ENCODE measurements around the gene PCBP2.

The PCBP2 gene

DNA sequence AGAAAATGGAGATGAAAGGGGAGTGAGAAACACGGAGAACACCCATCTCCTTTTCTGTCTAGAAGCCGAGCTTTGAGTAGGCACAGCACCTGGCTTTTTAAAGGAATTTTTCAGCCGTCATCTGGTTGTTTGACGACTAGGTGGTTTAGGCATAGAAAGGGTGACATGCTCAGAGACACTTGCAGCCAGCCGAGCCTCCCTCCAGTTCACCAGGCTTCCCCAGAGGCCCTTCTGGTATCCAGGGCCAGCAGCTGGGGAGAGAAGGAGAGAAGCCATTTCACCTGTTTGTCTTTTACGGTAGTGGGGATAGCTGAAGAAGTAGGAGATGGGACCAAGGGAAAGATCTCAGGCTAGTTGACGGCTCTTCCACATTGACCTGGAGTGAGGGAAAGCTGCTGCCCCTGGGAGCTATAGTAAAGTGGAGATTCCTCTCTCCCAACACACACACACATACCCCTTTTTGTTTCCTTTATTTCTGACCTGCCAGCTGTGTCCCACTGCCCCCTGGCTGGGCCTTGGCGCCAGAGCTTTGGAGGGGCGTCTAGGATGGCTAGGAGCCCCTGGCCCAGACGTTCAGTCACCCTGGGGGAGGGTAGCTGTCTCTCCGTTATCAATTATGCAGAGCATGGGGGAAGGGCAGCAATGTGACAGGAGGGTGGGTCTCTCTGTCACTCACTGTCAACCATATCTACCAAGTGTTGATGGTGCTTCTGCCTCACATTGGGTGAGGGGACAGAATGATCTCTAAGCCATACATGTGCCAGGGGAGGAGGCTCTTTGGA, 41.9 kb downstream of the PCBP2 start:
- DNase-seq (ENCODE audit: low read depth), result no peak

DNA sequence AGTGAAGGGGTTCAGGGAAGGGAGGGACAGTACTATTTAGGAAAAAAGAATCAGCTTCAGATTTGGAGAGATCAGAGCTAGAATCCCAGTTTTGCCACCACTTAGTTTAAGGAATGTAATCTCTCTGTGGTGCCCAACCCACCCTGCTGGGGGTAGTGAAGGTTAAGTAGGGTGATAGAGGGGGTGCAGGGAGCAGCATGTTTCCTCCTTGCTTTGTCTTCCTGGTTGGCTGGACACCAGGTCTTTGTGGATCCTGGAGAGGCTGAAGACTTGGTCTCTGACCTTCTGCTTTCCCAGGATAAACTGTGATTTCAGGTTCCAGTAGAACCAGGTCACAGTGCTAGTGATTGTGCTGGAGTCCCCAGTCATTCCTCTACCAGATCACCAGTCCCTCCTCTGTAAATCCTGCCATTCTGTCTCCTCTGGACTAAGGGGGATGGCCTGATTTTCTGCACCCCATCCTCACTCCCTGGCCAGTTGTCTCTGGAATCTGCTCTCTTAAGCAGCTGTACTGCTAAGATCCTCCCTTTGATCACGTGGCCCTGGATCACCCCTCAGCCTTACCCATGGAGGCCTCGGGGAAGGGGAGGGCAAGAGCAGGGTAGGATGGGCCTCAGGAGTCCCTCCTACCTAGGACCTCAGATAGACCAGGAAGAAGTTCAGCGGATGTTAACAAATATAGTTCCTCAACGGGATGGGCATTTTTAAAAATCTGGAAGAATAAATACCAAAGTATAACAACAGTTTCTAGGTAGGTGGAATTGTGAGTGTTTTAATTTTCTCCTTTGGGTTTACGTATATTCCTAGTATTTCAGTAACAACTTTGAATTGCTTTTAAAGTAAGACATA, 44.2 kb downstream of the PCBP2 start:
- peak; percentile 65 for DNase-seq (ENCODE audit: low read depth)

DNA sequence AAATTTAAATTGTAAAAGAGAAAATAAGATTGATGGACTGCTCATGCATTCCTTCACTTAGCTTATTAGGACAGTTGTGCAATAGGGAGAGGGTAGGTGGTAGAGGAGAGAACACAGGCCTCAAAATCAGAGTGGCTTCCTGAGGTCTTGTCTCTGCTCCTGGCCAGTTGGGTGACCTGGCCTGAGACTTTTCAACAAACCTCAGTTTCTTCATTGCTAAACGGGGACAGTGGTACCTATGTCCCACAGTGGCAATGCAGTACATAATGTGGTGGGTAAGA, 44.8 kb downstream of the PCBP2 start:
- DNase-seq (ENCODE audit: low read depth), result no peak

DNA sequence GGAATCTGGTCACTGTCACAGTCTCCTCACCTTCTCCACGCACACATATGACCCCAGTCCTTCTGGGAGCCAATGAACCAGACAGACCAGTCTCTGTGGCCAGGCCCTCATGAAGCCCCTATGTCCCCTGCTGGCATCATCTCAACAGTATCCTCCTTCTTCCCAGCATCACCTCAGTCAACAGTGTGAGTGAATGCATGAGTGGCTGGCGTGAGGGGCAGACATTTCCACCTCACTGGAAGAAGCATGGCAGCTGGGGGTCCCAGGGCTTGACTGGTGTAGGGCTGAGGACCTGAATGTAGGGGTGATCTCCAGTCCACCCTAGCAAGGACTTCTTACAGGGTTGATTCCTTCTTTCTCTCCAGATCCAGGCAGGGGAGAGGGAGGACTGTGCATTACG, 45.6 kb downstream of the PCBP2 start:
- DNase-seq (ENCODE audit: low read depth), result no peak

DNA sequence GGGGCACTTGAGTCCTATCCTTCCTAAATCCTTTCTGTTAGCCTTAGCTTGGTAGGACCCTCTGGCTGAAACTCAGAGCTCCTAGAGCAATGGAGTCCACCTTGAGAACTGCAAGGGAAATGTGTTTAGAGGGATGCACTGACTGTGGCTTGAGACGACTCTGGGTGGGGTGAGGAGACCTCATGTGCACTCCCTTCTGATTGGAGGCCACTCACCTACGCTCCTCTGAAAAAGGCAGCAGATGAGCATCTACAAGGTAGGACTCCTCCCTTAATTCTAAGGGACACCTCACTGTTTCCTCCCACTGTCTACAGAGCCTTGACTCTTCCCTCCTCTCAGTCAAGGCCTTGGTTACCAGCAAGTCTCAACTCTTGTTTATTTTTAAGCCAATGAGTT, 46.3 kb downstream of the PCBP2 start:
- DNase-seq (ENCODE audit: low read depth), result no peak

DNA sequence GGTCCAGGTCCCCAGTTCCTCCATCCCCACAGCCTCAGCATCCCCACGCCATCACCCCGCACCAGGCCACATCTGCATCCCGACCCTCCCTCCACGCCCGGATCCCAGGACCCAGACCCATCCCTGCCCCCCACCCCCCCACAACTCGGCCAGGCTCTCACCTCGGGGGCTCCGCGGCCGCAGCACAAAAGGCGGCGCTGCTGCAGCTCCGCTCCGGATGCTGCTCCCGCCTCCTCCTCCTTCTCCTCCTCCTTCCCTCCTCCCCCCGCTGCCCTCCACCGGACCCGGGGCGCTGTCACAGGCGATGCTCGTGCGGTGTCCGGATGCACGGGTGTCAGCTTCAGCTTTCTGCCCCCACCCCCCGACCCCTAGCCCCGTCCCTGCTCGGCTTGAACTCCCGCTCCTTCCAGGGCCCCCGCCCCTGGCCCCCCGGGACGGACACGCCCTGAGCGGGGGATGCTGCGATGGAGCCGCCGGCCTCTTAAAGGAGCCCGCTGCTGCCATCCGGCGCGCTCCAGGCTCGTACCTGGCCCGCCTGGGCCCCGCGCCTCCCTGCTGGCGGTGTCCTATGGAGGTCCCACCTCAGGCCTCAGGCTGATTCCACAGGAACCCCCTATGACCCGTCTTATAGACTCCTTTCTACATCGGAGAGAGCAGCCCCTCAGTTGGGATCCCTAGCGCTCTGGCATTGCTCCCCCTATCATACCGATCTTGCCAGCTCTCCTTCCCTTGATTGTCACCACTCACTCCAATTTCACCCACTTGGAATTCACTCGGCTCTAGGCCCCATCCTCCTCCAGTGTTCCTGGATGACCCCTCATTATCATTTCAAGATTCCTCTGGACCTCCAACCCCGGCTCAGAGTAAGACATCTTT, 47.6 kb downstream of the PCBP2 start, which contains the start of gene MAP3K12:
TSS of gene MAP3K12 (minus strand) at position 193 of the 876 bp plus-strand sequence. CDS start 12,067 bp downstream, outside the sequence.
- DNase-seq (ENCODE audit: low read depth), result no peak

DNA sequence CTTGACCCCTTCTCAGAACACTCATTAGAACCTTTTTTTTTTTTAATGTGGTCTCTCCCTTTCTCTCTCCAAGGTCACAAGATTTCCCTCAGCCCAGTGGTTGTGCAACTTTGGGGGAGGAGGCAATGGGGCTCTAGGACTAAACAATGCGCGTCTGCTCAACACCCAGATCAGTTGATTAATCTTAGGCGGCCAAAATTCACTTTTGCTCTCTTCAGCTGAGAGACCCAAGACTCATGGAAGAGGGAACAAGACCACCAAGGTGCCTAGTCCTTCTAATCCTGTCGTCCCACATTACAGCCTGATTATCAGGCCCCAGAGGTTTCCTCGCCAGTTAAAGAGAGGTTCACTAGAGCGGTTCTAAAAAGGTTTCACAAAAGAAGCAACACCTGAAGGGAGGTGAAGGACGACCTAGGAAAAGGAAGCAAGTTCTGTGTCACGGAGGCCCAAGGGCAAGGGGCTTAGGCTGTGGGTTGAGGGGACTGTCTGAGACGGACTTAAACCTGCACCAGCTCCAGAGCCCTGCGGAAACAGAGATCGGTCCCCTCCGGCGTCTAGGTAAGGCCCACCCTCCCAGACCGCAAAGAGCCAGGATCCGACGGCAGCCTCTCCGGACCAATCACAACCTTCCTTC, 48.4 kb downstream of the PCBP2 start:
- DNase-seq (ENCODE audit: low read depth), result no peak

DNA sequence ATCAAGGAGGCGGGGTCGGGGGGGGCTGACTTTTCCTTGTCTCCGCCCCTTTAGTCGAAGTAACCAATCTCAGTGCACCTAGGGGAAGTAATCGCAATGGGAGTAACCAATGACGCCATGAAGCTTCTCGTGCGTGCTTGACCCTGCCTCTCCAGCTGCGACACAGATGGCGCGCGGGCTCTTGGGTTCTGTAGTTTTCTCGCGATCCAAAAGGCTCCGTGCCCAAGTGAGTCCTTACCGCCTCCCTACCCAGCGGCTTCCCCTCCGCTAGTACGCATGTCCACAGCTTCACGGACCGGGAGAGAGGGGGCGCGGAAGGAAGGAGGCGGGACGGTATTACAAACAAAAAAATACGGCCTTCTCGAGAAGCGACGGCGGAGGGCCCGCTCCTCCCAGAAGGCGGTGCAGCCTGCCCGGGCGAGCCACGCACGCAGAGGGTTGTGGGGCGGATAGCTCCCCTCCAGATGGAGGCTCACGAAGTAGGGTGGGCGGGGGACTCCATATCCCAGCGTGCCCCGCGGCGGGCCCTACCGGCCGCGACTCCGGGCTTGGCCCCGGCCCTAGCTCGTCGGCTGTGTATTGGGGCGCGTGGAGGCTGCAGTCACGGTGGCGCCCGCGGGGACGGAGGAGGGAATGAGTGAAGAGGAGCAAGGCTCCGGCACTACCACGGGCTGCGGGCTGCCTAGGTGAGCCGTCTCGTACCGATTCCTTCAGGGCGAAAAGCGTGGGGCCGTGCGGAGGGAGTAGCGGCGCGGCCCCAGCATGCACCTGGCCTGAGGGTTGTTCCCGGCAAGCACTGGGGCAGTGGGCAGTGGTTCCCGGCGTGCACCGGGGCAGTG, 49.1 kb downstream of the PCBP2 start, which contains the start of gene TARBP2:
TSS of gene TARBP2 (plus strand) at position 508 of the 839 bp plus-strand sequence. CDS start at position 634, 126 bp downstream.
- peak; percentile 98 for DNase-seq (ENCODE audit: low read depth)

DNA sequence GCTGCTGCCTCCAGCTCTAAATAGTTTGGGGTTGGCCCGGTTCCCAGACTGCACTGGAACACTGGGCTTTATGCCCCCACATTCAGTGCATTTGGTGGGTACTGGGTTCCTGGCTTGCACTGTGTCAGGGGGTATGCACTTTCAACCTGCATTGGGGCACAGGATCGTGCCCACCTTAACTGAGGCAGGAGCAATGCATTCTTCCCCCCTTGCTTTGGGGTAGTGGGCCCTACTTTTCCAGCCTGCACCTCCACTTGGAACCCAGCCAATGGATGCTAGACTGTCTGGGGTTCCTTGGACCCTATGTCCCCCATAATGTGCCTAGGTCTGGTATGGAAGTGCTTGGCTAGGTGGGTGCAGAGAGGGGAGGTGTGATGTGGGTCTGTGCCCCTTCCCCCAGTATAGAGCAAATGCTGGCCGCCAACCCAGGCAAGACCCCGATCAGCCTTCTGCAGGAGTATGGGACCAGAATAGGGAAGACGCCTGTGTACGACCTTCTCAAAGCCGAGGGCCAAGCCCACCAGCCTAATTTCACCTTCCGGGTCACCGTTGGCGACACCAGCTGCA, 49.8 kb downstream of the PCBP2 start:
- DNase-seq (ENCODE audit: low read depth), result no peak

DNA sequence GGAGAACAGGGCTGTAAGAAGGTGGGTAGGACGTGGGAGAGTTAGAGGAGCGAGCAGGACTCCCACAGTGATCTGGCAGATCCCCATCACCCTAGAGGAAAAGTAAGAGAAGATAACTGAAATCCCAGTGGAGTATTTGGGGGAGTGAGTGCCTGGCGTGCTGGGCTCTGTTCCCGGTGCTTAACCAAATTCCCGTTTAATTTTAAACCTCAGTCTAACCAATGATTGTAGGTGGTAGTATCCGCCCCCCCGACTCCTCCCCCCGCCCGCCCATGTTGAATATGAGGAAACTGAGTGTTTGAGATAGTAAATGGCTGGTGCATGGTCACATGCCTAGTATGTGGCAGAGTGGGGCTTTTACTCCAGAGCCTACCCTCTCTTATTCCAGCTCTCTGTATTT, 50.4 kb downstream of the PCBP2 start:
- no peak for DNase-seq (ENCODE audit: low read depth)

DNA sequence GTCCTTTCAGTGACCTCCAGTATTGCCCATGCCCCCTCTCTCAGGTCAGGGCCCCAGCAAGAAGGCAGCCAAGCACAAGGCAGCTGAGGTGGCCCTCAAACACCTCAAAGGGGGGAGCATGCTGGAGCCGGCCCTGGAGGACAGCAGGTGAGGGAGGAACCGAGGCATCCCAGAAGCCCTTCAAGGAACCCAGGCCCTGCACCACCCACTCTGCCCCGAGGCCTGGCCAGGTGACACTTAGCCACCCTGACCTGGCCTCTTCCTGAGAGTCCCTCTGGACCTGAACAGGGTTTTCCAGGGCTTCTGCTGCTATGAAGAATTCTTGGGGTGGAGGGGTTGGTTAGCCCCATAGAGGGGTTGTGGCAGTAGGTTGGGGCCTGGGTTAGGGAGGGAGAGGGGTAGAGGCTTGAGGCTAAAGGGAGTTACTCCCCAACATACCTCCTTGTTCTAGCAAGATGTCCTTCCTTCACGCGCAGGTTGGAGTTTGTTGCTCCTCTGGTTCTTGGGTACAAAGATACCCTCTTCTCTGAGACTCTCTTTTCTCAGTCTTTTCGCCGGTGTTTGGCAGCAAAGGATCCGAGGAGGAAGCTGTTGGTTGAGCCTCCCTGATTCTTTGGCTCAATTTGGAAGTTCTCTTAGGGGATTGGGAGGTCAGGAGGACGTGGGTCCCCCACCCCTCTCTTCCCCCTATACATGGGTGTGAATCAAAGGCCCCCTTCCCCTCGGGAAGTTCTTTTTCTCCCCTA, 51.3 kb downstream of the PCBP2 start:
- DNase-seq (ENCODE audit: low read depth), result no peak

DNA sequence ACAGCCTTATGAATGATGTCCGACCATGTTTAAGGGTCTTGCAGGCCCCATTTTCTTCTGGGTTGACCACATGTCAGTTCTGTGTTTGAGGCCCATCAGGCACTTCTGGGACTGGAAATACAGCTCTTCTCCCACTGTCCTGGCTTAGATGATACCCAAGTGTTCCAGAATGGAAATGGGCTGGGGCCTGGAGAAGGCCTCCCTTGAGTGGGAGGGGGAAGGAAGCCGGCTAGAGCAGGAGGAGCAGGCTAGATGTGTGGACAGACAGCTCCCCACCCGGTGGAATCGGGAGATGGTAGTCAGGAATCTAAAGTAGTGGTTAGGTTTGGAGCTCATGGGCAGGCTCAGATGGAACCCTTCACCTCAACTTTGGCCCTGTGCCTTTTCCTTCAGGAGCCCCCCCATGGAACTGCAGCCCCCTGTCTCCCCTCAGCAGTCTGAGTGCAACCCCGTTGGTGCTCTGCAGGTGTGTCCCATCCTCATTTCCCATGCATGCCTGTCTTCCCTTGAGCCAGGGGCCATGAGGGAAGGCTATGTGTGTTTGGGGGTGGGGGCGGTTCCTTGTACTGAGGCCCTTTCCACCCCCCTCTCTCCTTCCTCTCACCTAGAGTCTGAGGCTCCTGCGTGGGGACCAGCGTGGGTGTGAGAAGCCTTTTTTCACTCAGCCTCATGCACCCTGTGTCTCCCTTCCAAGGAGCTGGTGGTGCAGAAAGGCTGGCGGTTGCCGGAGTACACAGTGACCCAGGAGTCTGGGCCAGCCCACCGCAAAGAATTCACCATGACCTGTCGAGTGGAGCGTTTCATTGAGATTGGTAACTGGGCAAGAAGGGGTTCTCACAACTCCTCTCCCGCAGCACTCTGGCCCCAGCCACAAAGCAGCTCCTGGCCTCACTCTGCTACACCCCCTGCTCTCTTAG, 52.4 kb downstream of the PCBP2 start:
- no peak for DNase-seq (ENCODE audit: low read depth)

DNA sequence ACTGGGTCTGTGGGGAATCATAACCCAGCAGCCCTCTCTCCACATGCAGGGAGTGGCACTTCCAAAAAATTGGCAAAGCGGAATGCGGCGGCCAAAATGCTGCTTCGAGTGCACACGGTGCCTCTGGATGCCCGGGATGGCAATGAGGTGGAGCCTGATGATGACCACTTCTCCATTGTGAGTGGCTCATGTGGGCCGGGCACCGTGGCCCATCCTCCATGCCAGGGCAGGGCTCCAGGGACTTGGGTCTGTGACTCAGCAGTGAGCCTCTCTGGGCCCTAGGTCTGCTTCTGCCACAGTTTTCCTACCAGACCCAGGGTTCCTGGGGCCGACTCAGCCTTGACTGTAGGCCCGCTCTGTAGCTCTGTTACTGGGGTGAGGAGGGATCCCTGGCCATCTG, 53.2 kb downstream of the PCBP2 start:
- no peak for DNase-seq (ENCODE audit: low read depth)

DNA sequence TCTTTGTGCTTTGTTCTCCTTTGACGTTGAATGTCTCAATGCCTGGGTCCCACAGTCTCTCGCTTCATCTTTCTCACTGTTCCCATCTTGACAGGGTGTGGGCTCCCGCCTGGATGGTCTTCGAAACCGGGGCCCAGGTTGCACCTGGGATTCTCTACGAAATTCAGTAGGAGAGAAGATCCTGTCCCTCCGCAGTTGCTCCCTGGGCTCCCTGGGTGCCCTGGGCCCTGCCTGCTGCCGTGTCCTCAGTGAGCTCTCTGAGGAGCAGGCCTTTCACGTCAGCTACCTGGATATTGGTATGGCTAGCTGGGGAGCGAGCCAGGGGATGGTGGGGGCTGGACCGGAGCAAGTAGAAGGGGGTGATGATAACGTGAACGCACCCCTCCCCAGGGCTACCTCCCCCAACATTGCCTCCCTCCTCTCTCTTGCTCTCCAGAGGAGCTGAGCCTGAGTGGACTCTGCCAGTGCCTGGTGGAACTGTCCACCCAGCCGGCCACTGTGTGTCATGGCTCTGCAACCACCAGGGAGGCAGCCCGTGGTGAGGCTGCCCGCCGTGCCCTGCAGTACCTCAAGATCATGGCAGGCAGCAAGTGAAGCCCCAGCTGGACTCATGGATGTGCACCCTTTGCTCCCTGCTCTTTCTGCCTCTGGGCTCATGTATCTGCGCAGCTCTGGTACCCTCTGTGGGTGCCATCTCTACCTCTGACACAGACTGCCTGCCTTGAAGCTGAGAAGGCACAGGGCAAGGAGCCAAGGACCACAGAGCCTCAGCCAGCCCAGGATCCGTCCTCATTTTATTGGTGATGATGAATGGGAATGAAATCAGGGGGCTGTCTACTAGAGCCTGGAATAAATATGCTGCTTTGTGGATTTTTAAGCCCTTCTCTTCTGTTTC, 53.9 kb downstream of the PCBP2 start:
- no peak for DNase-seq (ENCODE audit: low read depth)

DNA sequence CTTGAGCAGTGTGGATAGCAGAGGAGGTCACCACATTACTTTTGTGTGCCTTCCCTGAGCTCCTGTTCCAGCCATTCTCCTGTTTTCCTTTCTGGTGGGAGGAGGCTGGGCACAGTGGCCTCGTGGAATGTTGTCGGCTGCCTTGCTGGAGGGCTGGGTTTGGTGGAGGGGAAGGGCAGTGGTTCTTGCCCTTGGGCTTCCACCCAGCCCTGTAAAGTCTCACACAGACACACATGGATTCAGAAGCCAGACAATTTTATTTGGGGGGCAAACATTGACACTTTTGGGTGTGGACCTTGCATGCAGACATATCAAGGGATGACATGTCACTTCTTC, 54.5 kb downstream of the PCBP2 start:
- no peak for DNase-seq (ENCODE audit: low read depth)

DNA sequence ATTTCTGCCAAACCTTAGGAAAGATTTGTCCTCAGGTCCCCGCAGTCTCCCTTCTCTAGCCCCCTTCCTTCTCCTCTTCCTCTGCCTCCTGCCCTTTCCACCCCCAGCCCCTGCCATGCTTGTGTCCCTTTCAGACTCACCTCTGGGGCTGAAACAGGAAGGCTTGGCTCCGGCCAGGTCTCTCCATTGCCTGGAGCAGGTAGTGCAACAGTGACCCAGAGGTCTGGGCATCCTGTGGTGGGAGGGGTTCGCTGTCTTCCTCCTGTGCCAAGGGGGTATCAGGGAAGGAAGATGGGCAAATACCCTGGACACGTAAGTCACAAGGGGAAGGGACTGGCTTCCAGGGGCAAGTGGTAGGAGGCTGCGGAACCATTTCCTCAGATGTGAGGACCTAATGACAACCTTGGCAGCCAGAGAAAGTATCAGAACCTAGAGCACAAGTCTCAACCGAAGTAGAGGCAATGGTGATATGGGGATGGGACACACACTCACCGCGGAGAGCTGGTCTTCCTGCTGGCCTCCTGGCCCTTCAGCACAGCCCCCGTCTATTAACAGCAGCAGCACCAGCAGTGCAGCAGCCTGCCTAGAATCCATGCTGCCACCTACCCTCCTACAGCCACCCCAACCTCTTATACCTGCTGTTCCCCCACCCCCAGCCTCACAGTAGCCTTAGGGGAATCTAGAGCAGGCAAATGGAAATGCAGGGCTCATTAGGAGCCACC, 55.1 kb downstream of the PCBP2 start, which contains the start of gene NPFF:
TSS of gene NPFF (minus strand) at position 604 of the 722 bp plus-strand sequence. CDS start at position 594, 10 bp downstream.
- DNase-seq (ENCODE audit: low read depth), result no peak

DNA sequence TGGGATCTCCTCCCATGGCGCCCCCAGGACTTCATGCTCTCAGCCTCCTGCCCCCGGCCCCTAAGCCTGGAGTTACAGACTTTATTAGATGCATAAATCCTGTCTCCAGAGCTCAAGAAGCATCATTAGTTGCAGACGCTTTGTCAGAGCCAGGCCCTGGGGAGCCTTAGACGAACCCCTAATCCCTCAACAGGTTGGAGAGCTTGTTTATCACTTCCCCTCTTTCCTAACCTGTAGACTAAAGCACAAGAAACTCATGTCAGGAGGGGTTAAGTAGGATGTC, 55.6 kb downstream of the PCBP2 start:
- DNase-seq (ENCODE audit: low read depth), result no peak
